Heart right ventricle (tissue), 16 donors: ENCODE results near the gene MAP3K15. TPM values are rescaled to one million over a fixed set of nuclear protein-coding genes. Genes with fewer than 3 reads are reported as not detected.

Source experiments
- ATAC-seq, 8 donors: fragments of 200-7000 bp; cut with Tn5 transposase; one replicate each; pipeline ENCODE4 v1.9.1; 2020; ENCODE audit warnings: mild to moderate bottlenecking in 8 of 8, moderate library complexity in 8 of 8, moderate number of reproducible peaks in 1 of 8
- DNase-seq, 2 donors: peaks; one replicate each; pipeline ENCODE4 v3.0.0-alpha.2; 2020
- H3K27ac ChIP-seq, 10 donors: fragments of 200-600 bp; sonication (generic) in 2 of 10; one replicate each; pipeline versions ENCODE4 v1.5.0 to v1.8.0; 2020 to 2022; ENCODE audit warnings: mild to moderate bottlenecking in 3 of 10
- H3K27me3 ChIP-seq, 7 donors: fragments of 200-600 bp; one replicate each; pipeline ENCODE4 v1.8.0; 2021 to 2022; ENCODE audit warnings: mild to moderate bottlenecking in 2 of 7
- H3K36me3 ChIP-seq, 9 donors: fragments of 200-600 bp; sonication (generic) in 1 of 9; one replicate each; pipeline versions ENCODE4 v1.5.0 to v1.8.0; 2020 to 2022; ENCODE audit warnings: mild to moderate bottlenecking in 2 of 9
- H3K4me1 ChIP-seq, 9 donors: fragments of 200-600 bp; sonication (generic) in 1 of 9; one replicate each; pipeline versions ENCODE4 v1.5.0 to v1.8.0; 2020 to 2022; ENCODE audit warnings: mild to moderate bottlenecking in 4 of 9
- H3K4me3 ChIP-seq, 10 donors: fragments of 200-600 bp; sonication (generic) in 2 of 10; one replicate each; pipeline versions ENCODE4 v1.5.0 to v1.8.0; 2020 to 2022; ENCODE audit warnings: mild to moderate bottlenecking in 7 of 10, moderate library complexity in 2 of 10
- H3K9me3 ChIP-seq, 11 donors: fragments of 200-600 bp in 10 of 11; sonication (generic) in 2 of 11; one replicate each; pipeline versions ENCODE4 v1.5.0 to v1.8.0; 2013 to 2022; ENCODE audit warnings: mild to moderate bottlenecking in 2 of 11, control low read depth in 1 of 11, moderate library complexity in 1 of 11
- WGBS, 2 donors: extraction: QIAGEN DNeasy Blood & Tissue Kit; methylation state at CpG; one replicate each; pipeline ENCODE4 v1.1.7; 2013; ENCODE audit warnings: inconsistent platforms in 1 of 2; 5-methylcytosine and 5-hydroxymethylcytosine counted together
- intact Hi-C, 10 donors: fragments of 100-400 bp; cut with DNase I; formaldehyde crosslinking; loops; one replicate each; pipeline versions ENCODE4 v1.11.1 to v1.14.2; 2022
- polyA plus RNA-seq, 2 donors: library from polyadenylated mRNA; stranded (reverse); fragments of 200-250 nt; gene quantifications; one replicate each; pipeline ENCODE4 v1.2.3, GENCODE V29; 2013
- total RNA-seq, 10 donors: library from RNA; stranded (reverse); fragmentation: NEBNext Ultra II Directional in 3 of 10; extraction: Animal tissue kit (Norgen Biotek cat#: 25700) in 3 of 10; gene quantifications; one replicate each; pipeline versions ENCODE4 v1.2.1 to v1.2.4, GENCODE V29; 2021 to 2023
- TF ChIP-seq, protein P1 (sequence below), 9 donors: fragments of 200-600 bp; sonication (generic) in 2 of 9; IDR thresholded peaks; one replicate each; pipeline versions ENCODE4 v1.5.0 to v1.8.0; 2021 to 2022; ENCODE audit warnings: antibody characterized with exemption in 9 of 9, mild to moderate bottlenecking in 5 of 9, moderate library complexity in 1 of 9
- donor health status: Arrhythmogenic right ventricular cardiomyopathy.
- donor health status: ischemic (EF 13 %, LVEDD 7.1; RV severe dilation, severe dysfunction).
- donor health status: healthy with polysubstance abuse.
- donor health status: DM: no; HTN: yes; CAD: no.
- donor health status: DM: no; HTN: no; CAD: no.
- donor health status: ischemic (EF 25% LVEDD 6.9; RV normal size, moderate dysfunction).
- donor health status: ischemic (EF 25% LVEDD 5.7; RV mildly dilated, moderate dysfunction).
- donor health status: healthy.
- donor health status: DM: yes; HTN: yes; CAD: no.
- donor health status: Ischemic cardiomyopathy.
- donor health status: ischemic (EF 35%, LVEDD 5.7; RV mildly dilated, moderate dysfunction).
- donor health status: nonischemic (EF 11% LVEDD 7.7; RV severe dilation, severe dysfunction).
- donor health status: DM: yes; HTN: yes; CAD: no.
- donor health status: PGD.
- donor health status: ischemic (EF 29% LVEDD 5.4; RV normal size, mild dysfunction).
- donor health status: nonischemic (EF 23%, LVEDD 6.1; RV moderate dilation, normal function).

Gene MAP3K15
- total and polyA plus RNA-seq, 12 donors = 0.13 to 0.23 (median 0.22) TPM; not detected in 9

DNA sequence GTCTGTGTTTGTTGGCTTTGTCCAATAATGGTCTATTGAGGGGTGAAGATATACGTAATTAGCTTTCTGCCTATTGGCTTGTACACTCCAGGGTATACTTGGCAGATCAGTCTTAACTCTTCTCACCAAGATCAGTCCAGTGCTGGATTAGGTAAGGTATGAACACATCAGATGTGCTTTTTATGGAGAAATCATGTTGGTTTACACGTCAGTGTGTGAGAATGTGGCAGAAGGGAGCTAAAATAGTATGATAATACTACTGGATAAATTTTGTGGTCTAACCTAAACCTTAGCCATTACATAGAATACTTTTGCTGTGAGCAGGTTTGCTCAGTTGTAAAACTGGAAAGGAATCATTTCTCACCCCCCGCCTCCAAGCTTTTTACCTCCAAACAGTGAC lies 167.4 kb downstream of the MAP3K15 start:
- Histone ChIP-seq H3K4me3 (no peak overlapping the region), H3K27ac (no peak overlapping the region), H3K36me3 (peaks cover 0 to 41% (median 2%) of the 10 kb centered on the region in 9 donors), H3K9me3 (no peaks in the 10 kb centered on the region), H3K4me1 (peaks cover 0 to 42% (median 8%) of the 10 kb centered on the region in 9 donors), H3K27me3 (no peaks in the 10 kb centered on the region)
- intact Hi-C loops = no loop called here
- 57 to 69% methylated on average over 3 of the region's 3 CpGs for WGBS, 2 donors
- TF ChIP-seq, protein P1, sequence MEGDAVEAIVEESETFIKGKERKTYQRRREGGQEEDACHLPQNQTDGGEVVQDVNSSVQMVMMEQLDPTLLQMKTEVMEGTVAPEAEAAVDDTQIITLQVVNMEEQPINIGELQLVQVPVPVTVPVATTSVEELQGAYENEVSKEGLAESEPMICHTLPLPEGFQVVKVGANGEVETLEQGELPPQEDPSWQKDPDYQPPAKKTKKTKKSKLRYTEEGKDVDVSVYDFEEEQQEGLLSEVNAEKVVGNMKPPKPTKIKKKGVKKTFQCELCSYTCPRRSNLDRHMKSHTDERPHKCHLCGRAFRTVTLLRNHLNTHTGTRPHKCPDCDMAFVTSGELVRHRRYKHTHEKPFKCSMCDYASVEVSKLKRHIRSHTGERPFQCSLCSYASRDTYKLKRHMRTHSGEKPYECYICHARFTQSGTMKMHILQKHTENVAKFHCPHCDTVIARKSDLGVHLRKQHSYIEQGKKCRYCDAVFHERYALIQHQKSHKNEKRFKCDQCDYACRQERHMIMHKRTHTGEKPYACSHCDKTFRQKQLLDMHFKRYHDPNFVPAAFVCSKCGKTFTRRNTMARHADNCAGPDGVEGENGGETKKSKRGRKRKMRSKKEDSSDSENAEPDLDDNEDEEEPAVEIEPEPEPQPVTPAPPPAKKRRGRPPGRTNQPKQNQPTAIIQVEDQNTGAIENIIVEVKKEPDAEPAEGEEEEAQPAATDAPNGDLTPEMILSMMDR (IDR thresholded peaks at IDR 0.05) = no peak
- DNase-seq (no peak), ATAC-seq (no peak)

DNA sequence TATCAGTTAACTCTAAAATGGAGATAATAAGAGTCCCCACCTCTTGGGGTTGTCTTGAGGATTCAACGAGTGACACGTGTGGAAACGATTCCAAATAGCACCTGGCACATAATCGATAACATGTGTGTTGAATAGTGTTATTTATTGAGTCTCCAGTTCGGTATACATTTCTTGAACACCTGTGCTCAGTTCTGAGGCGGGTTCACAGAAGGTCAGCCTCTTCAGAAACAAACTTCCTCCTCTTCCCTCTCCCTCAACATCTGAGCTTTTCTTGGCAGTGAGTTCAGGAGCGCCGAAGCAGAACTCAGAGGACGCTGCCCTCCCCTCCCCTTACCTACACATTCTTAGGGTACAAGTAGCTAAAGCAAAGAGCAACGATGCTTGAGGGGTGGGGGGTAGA lies 170.6 kb downstream of the MAP3K15 start:
- Histone ChIP-seq H3K27me3 (peaks cover 0 to 4% (median 0%) of the 10 kb centered on the region in 7 donors), H3K36me3 (peaks cover 0 to 8% (median 0%) of the 10 kb centered on the region in 9 donors), H3K4me1 (peaks cover 0 to 50% (median 8%) of the 10 kb centered on the region in 9 donors), H3K4me3 (peak overlapping the region; percentile 48 to 88 (median 80)), H3K27ac (peak overlapping the region in 8 of 10 donors; percentile 83 to 94 (median 92)), H3K9me3 (no peaks in the 10 kb centered on the region)
- TF ChIP-seq, protein P1 (IDR thresholded peaks at IDR 0.05) = no peak
- intact Hi-C loops = no loop called here
- no peak for DNase-seq
- ATAC-seq = no peak
- 3 to 7% methylated on average over 10 of the region's 10 CpGs for WGBS, 2 donors

DNA sequence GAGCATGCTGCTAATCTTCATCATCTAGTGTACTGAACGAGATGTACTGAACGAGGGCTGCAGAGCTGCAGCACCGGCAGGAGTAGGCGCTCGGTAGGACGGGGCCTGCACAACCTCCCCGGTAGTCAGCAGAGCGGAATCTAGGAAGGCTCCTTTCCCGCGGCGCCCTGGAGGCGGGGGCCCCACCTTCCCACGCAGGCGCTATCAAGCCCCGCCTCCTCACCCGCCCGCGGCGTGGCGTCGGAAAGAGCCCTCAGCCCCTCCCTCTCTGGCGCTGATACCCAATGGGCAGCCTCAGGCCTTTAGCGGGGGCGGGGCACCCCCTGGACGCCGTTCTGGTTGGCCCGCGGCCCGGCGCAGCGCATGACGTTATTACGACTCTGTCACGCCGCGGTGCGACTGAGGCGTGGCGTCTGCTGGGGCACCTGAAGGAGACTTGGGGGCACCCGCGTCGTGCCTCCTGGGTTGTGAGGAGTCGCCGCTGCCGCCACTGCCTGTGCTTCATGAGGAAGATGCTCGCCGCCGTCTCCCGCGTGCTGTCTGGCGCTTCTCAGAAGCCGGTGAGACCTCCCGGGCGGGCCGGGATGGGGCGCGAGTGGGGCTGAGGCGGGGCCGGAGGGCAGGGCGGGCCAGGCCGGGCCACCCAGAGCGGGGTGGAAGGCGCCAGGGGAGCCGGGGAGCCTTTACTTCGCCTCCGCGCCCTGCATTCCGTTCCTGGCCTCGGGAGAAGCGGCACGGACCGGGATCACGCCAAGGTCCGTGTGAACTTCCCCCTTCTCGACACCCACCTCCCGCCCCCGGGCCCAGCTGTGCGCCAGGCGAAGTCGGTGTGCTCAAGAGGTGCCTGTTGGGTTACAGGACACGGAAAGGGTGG lies 171.5 kb downstream of the MAP3K15 start, which contains the start of gene PDHA1:
TSS of gene PDHA1 (plus strand) at position 393 of the 874 bp plus-strand sequence. CDS start at position 504, 111 bp downstream.
- peak within 1 kb of the TSS; percentile 71 to 94 (median 90) for H3K27ac ChIP-seq
- peaks cover 0 to 48% (median 8%) of the 10 kb centered on the region in 9 donors for H3K4me1 ChIP-seq
- H3K27me3 ChIP-seq = peaks cover 0 to 4% (median 0%) of the 10 kb centered on the region in 7 donors
- peaks cover 0 to 2% (median 0%) of the 10 kb centered on the region in 9 donors for H3K36me3 ChIP-seq
- peak; percentile 97 to 99 (median 98) for ATAC-seq
- H3K4me3 ChIP-seq = peak within 1 kb of the TSS; percentile 48 to 88 (median 80)
- TF ChIP-seq, protein P1 (IDR thresholded peaks at IDR 0.05) = no peak
- intact Hi-C loops = no loop called here
- H3K9me3 ChIP-seq = no peaks in the 10 kb centered on the region
- 0% methylated on average over 44 to 72 of the region's 81 CpGs for whole genome bisulfite sequencing, 2 donors
- peak; percentile 94 for DNase-seq

GRCh38 chrX:19343085-19343534 lies 172.2 kb downstream of the MAP3K15 start:
- TF ChIP-seq, protein P1 (IDR thresholded peaks at IDR 0.05) = no peak
- intact Hi-C loops = no loop called here

More at GRCh38 chrX:19343085-19343534, 172.2 kb downstream of the MAP3K15 start:
- Histone ChIP-seq H3K9me3 (no peaks in the 10 kb centered on the region), H3K4me3 (peak overlapping the region in 9 of 10 donors; percentile 61 to 88 (median 81)), H3K27me3 (peaks cover 0 to 4% (median 0%) of the 10 kb centered on the region in 7 donors), H3K27ac (peak overlapping the region; percentile 70 to 94 (median 90)), H3K36me3 (no peaks in the 10 kb centered on the region), H3K4me1 (peaks cover 0 to 48% (median 8%) of the 10 kb centered on the region in 9 donors)
- 37 to 38% methylated on average over 11 of the region's 11 CpGs for WGBS, 2 donors
- ATAC-seq = peak in 2 of 8 donors; percentile 1 to 2
- DNase-seq = no peak
